SU-DHL-6 (cell line): Measurements from ENCODE around the gene PRDM16.

Experiments
- CTCF ChIP-seq: fragments of 200-600 bp; sonication (generic); IDR thresholded peaks from one replicate; pipeline ENCODE4 v1.5.1; 2017; ENCODE audit warnings: antibody characterized with exemption, mild to moderate bottlenecking, low read length, moderate library complexity; ENCODE audit not compliant: insufficient read depth, poor library complexity, severe bottlenecking
- EZH2phosphoT487 ChIP-seq: fragments of 200-600 bp; sonication (generic), shearing (Covaris generic); conservative IDR thresholded peaks from 2 replicates; pipeline ENCODE4 v1.6.1; 2018; ENCODE audit warnings: mild to moderate bottlenecking, antibody characterized with exemption, low read length, moderate library complexity, mixed read lengths

GRCh38 chr1:3151456-3151855 lies 82.5 kb downstream of the PRDM16 start:
- no peak for TF ChIP-seq EZH2phosphoT487
- TF ChIP-seq CTCF = no peak
